CD4-positive, alpha-beta T cell treated with Interferon gamma for 1 hour (primary cell): Measurements from ENCODE around the gene NDUFB4.
A peak's percentile ranks its signal among the peaks of the same experiment; 100 is the strongest.
"Not testable (repeated sequence)": the region's sequence is repeated elsewhere in the genome, so short reads cannot be mapped to it uniquely, and the experiment has no call there.

ENCODE experiments used
- DNase-seq: peaks from one replicate; pipeline ENCODE4 v3.0.0-alpha.2; 2020

NDUFB4 gene

GRCh38 chr3:120572027-120572426, 24.1 kb upstream of the NDUFB4 start:
- DNase-seq, result no peak

GRCh38 chr3:120587332-120587975, 8.7 kb upstream of the NDUFB4 start:
- no peak for DNase-seq

- DNase-seq, result no peak
These were observed 384 bp upstream of the NDUFB4 start for GRCh38 chr3:120595788-120596115.

GRCh38 chr3:120596853-120597223, 702 bp downstream of the NDUFB4 start:
- no peak for DNase-seq

- no peak for DNase-seq
These were observed 1.4 kb downstream of the NDUFB4 start for GRCh38 chr3:120597445-120598049.

- no peak for DNase-seq
These were observed 3.1 kb downstream of the NDUFB4 start for GRCh38 chr3:120599211-120599610.

- no peak for DNase-seq
These were observed 5.4 kb downstream of the NDUFB4 start for GRCh38 chr3:120601554-120601953.

GRCh38 chr3:120602682-120603081, 6.5 kb downstream of the NDUFB4 start:
- DNase-seq, result no peak

GRCh38 chr3:120604382-120604781, 8.2 kb downstream of the NDUFB4 start:
- DNase-seq, result no peak

- no peak for DNase-seq
These were observed 8.6 kb downstream of the NDUFB4 start for GRCh38 chr3:120604784-120605183.

GRCh38 chr3:120608506-120608905, 12.4 kb downstream of the NDUFB4 start:
- no peak for DNase-seq

GRCh38 chr3:120614765-120615164, 18.6 kb downstream of the NDUFB4 start:
- DNase-seq, result no peak

- DNase-seq, result peak; percentile 5
These were observed 19.9 kb downstream of the NDUFB4 start for GRCh38 chr3:120615847-120616609.

GRCh38 chr3:120616745-120617144, 20.6 kb downstream of the NDUFB4 start:
- DNase-seq, result not testable (repeated sequence)

- DNase-seq, result no peak
These were observed 26.3 kb downstream of the NDUFB4 start for GRCh38 chr3:120622457-120622856.

GRCh38 chr3:120622870-120623726, 27.0 kb downstream of the NDUFB4 start:
- DNase-seq, result no peak

- no peak for DNase-seq
These were observed 27.6 kb downstream of the NDUFB4 start for GRCh38 chr3:120623727-120624093.

GRCh38 chr3:120625159-120625586, 29.0 kb downstream of the NDUFB4 start:
- no peak for DNase-seq

GRCh38 chr3:120634539-120634938, 38.4 kb downstream of the NDUFB4 start:
- no peak for DNase-seq

GRCh38 chr3:120636795-120637401, 40.8 kb downstream of the NDUFB4 start:
- no peak for DNase-seq

GRCh38 chr3:120637851-120638559, 41.9 kb downstream of the NDUFB4 start:
- no peak for DNase-seq

- DNase-seq, result not testable (repeated sequence)
These were observed 42.7 kb downstream of the NDUFB4 start for GRCh38 chr3:120638820-120639219.
